Esophagus muscularis mucosa (tissue), 3 donors: Measurements from ENCODE around the gene FBXL7.

Experiments used
- CTCF ChIP-seq, 3 experiments: fragments of 200-600 bp in 2 of 3; fragments of 450-650 bp in 1 of 3; sonication (generic) in 2 of 3; IDR thresholded peaks; one replicate each; pipeline ENCODE4 v1.5.1; 2017 to 2019; ENCODE audit warnings: antibody characterized with exemption in 3 of 3, mild to moderate bottlenecking in 2 of 3, moderate library complexity in 1 of 3
- POLR2A ChIP-seq: fragments of 450-650 bp; IDR thresholded peaks from one replicate; pipeline ENCODE4 v1.6.1; 2017; ENCODE audit warnings: antibody characterized with exemption, moderate library complexity, mild to moderate bottlenecking, low read depth
- POLR2AphosphoS5 ChIP-seq, 2 donors: sonication (generic); formaldehyde crosslinking; IDR thresholded peaks; one replicate each; pipeline ENCODE4 v1.6.1; 2017; ENCODE audit warnings: antibody characterized with exemption in 2 of 2

- TF ChIP-seq CTCF (IDR thresholded peaks at IDR 0.05) (no peak), POLR2AphosphoS5 (IDR thresholded peaks at IDR 0.05) (no peak), POLR2A (no peak)
Observed at GRCh38 chr5:15821506-15821905, 321.5 kb downstream of the FBXL7 start.
